Lower lobe of right lung (tissue), 2 donors: ENCODE data around the gene DNAH1. TPM values are rescaled to one million over a fixed set of nuclear protein-coding genes. Genes with fewer than 3 reads are reported as not detected.

Source experiments
- ATAC-seq, 2 donors: fragments of 200-7000 bp; cut with Tn5 transposase; one replicate each; pipeline ENCODE4 v1.9.1; 2020 to 2022; ENCODE audit warnings: mild to moderate bottlenecking in 2 of 2, moderate library complexity in 2 of 2
- DNase-seq: peaks from one replicate; pipeline ENCODE4 v3.0.0-alpha.2; 2020
- H3K27ac ChIP-seq: fragments of 200-600 bp; one replicate; pipeline ENCODE4 v1.8.0; 2022
- H3K27me3 ChIP-seq: fragments of 200-600 bp; one replicate; pipeline ENCODE4 v1.8.0; 2022; ENCODE audit warnings: low read depth
- H3K36me3 ChIP-seq: fragments of 200-600 bp; one replicate; pipeline ENCODE4 v1.8.0; 2022; ENCODE audit warnings: mild to moderate bottlenecking
- H3K4me1 ChIP-seq: fragments of 200-600 bp; one replicate; pipeline ENCODE4 v1.8.0; 2022
- H3K4me3 ChIP-seq: fragments of 200-600 bp; one replicate; pipeline ENCODE4 v1.8.0; 2022; ENCODE audit warnings: mild to moderate bottlenecking
- H3K9me3 ChIP-seq: fragments of 200-600 bp; one replicate; pipeline ENCODE4 v1.8.0; 2022
- intact Hi-C: fragments of 100-400 bp; cut with DNase I; formaldehyde crosslinking; loops from one replicate; pipeline ENCODE4 v1.11.0; 2022
- total RNA-seq: library from RNA; stranded (reverse); fragmentation: NEBNext Ultra II Directional; extraction: Animal tissue kit (Norgen Biotek cat#: 25700); gene quantifications from one replicate; pipeline ENCODE4 v1.2.1, GENCODE V29; 2021
- TF ChIP-seq, protein P1 (sequence below): fragments of 200-600 bp; IDR thresholded peaks from one replicate; pipeline ENCODE4 v1.8.0; 2022; ENCODE audit warnings: antibody characterized with exemption, mild to moderate bottlenecking
- donor health status: DM: no; HTN: yes; CAD: no; lungs with severe emphysema.

Gene DNAH1
- total RNA-seq, 1 donor from 2014 or later: 16.4 TPM

DNA sequence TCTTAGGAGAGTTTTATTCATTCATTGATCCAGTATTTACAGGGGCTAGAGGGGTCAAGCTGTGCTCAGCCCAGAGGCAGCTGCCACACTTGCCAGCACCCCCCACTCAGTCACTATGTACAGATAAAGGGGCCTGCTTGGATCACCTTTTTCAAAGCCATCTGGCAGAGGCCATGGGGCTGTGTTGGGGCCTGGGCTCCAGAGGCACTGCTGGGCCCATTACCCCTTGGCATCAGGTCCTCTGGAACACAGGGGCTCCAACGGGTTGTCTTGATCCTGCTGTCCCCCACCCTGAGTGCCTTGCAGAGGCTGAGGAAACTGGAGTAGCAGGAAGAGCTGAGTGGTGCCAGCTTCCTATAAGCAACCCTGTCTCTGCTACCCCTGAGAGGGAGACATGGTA lies 84.9 kb downstream of the DNAH1 start:
- DNase-seq (peak; percentile 18), ATAC-seq (no peak)
- H3K4me3 ChIP-seq: no peak overlapping the region
- H3K27ac ChIP-seq: no peak overlapping the region
- H3K9me3 ChIP-seq: no peaks in the 10 kb centered on the region
- no peaks in the 10 kb centered on the region for H3K27me3 ChIP-seq
- H3K4me1 ChIP-seq: no peaks in the 10 kb centered on the region
- peaks cover 86% of the 10 kb centered on the region for H3K36me3 ChIP-seq
- intact Hi-C loops: no loop called here
- TF ChIP-seq, protein P1, sequence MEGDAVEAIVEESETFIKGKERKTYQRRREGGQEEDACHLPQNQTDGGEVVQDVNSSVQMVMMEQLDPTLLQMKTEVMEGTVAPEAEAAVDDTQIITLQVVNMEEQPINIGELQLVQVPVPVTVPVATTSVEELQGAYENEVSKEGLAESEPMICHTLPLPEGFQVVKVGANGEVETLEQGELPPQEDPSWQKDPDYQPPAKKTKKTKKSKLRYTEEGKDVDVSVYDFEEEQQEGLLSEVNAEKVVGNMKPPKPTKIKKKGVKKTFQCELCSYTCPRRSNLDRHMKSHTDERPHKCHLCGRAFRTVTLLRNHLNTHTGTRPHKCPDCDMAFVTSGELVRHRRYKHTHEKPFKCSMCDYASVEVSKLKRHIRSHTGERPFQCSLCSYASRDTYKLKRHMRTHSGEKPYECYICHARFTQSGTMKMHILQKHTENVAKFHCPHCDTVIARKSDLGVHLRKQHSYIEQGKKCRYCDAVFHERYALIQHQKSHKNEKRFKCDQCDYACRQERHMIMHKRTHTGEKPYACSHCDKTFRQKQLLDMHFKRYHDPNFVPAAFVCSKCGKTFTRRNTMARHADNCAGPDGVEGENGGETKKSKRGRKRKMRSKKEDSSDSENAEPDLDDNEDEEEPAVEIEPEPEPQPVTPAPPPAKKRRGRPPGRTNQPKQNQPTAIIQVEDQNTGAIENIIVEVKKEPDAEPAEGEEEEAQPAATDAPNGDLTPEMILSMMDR: no peak

DNA sequence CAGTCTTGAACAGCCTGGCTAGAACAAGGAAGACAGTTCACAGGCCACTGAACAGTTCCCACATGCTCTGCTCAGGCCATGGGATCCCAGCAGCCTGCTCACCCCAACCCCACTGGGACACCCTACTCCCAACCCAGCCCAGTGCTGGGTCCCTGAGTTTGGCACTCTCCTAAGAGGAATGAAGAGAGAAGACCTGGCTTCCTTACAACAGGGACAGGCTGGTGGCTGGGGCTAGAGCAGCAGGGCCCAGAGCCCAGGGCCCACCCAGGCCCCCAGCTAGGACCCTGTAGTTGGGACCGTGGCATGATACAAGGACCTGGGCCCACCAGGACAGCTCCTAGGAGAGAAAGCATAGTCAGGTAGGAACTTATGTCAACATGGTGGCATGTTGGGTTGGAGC lies 85.4 kb downstream of the DNAH1 start:
- Histone ChIP-seq H3K4me1 (no peaks in the 10 kb centered on the region), H3K27ac (no peak overlapping the region), H3K27me3 (no peaks in the 10 kb centered on the region), H3K4me3 (no peak overlapping the region), H3K9me3 (no peaks in the 10 kb centered on the region), H3K36me3 (peaks cover 87% of the 10 kb centered on the region)
- intact Hi-C loops: no loop called here
- ATAC-seq (no peak), DNase-seq (peak; percentile 21)
- TF ChIP-seq, protein P1: no peak

DNA sequence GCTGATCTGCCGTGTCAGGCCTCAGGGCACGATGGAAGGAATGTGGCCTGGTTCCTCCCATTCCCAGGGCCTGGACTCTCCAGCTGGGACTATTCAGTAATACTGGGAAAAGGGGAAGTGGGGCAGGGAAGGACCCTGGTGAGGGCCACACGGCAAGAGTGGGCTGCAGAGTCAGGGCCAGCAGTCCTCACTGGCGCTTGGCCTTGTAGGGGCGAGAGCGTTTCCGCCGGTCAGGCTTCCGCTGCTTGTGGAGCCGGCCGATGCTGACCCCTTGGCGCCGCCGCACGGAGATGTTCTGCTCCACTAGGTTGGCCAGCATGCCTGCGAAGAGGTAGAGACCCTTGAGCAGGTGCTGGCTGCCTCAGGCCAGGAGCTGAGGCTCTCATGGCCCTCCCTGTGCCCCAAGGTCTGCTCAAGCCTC lies 86.0 kb downstream of the DNAH1 start:
- no peak overlapping the region for H3K27ac ChIP-seq
- ATAC-seq (no peak), DNase-seq (peak; percentile 36)
- H3K27me3 ChIP-seq: no peaks in the 10 kb centered on the region
- H3K9me3 ChIP-seq: no peaks in the 10 kb centered on the region
- no peaks in the 10 kb centered on the region for H3K4me1 ChIP-seq
- peaks cover 91% of the 10 kb centered on the region for H3K36me3 ChIP-seq
- TF ChIP-seq, protein P1: no peak
- H3K4me3 ChIP-seq: no peak overlapping the region
- intact Hi-C loops: no loop called here

DNA sequence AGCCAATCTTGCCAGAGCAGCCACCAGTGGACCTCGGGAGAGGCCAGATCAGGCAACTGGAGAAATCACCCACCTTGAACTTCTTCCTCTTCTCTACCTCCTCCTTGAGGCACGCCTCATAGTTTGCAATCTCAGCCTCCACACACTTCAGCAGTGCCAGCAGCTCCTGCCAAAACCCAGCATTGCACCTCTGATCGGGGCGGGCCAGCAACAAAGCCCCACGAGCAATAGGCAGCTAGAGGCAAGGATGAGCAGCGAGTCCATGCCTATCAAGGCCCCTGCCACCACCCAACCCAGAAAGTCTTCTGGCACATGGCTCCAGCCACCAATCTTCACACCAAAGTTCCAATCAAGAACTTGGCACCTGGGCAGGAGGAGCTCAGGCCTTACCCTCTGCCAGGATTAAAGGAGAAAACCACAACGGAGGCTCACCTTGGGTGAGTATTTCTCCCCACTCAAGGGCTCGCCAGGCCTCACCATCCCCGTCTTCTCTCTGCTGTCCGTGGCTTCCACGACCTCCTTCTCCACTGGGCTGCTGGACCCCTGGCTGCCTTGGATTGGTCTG lies 86.7 kb downstream of the DNAH1 start:
- H3K4me1 ChIP-seq: peaks cover under 1% of the 10 kb centered on the region
- TF ChIP-seq, protein P1: no peak
- H3K4me3 ChIP-seq: no peak overlapping the region
- intact Hi-C loops: no loop called here
- H3K9me3 ChIP-seq: no peaks in the 10 kb centered on the region
- no peak for ATAC-seq
- peaks cover 96% of the 10 kb centered on the region for H3K36me3 ChIP-seq
- no peak overlapping the region for H3K27ac ChIP-seq
- peak; percentile 14 for DNase-seq
- no peaks in the 10 kb centered on the region for H3K27me3 ChIP-seq

DNA sequence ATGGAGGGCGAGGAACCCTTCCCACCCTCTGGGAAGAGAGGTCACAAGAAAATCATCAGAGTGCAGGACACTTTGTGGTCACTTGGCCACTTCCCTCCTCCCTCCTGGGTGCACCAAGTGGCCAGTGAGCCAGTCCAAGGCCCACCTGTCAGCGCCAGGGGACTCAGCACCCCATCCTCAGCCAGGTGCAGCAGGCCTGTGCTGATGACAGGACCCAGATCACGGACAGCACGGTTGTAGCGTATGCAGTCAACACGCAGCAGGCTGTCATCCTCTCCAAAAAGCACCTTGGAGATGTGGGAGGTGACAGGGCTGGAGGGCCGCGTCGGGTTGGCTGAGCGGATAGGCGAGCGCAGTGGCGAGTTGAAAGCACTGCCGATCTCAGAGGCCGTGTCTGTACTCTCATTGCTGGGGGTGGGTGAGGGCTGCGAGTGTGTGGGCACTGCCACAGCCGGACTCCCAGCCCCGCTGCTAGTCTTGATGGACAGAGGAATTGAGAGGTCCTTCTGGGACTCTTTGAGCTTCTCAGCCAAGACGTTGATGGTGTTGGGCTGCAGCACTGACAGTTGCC lies 87.2 kb downstream of the DNAH1 start:
- peak; percentile 38 for DNase-seq
- Histone ChIP-seq H3K9me3 (no peaks in the 10 kb centered on the region), H3K27ac (no peak overlapping the region), H3K27me3 (no peaks in the 10 kb centered on the region), H3K36me3 (peaks cover 96% of the 10 kb centered on the region), H3K4me3 (no peak overlapping the region), H3K4me1 (peaks cover 6% of the 10 kb centered on the region)
- intact Hi-C loops: no loop called here
- TF ChIP-seq, protein P1: no peak
- no peak for ATAC-seq
